ENCODE data around the gene MMEL1.
"Not testable (repeated sequence)": the region's sequence is repeated elsewhere in the genome, so short reads cannot be mapped to it uniquely, and the experiment has no call there.

The MMEL1 gene

DNA sequence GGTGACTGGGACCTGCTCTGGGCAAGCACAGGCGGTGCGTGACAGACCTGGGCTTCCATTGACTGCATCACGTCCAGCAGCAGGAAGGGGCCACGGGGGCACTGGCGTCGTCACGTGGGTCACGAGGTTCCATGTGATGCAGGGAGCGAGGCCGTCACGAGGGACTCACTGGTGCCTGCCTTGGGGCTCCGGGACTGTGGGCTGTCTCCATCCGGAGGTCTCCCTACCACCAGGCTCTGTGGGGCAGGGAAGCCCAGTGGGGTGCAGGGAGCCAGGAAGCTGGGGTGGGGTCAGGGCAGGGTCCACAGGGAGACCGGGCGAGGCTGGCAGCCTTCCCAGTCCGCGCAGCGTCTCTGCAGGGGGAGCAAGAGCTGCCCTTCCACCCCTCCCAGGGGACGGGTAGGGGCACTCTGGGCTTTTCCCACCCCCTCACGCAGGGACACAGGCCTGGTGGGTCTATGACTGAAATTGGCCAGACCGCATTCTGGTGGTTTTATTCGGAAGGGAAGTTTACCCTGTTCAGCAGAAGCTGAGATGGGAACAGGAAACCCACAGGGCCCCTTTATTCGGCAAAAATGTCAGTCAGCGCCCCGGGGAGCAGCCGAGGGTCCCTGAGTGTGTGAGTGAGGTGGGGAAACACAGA is 77.1 kb downstream of the MMEL1 start:
- no peak for DNase-seq

GRCh38 chr1:2554621-2555387 is 78.0 kb downstream of the MMEL1 start:
- no peak for DNase-seq

- no peak for DNase-seq
Observed at GRCh38 chr1:2553871-2554620, 78.8 kb downstream of the MMEL1 start.

- DNase-seq: not testable (repeated sequence)
Observed at GRCh38 chr1:2553076-2553475, 79.7 kb downstream of the MMEL1 start.

- no peak for DNase-seq
Observed at GRCh38 chr1:2552189-2552588, 80.6 kb downstream of the MMEL1 start.

GRCh38 chr1:2551544-2551943 is 81.3 kb downstream of the MMEL1 start:
- DNase-seq: not testable (repeated sequence)

- not testable (repeated sequence) for DNase-seq
Observed at GRCh38 chr1:2550309-2550861, 82.4 kb downstream of the MMEL1 start.

GRCh38 chr1:2549367-2550029 is 83.3 kb downstream of the MMEL1 start:
- not testable (repeated sequence) for DNase-seq

- DNase-seq: peak; percentile 16
Observed at GRCh38 chr1:2548068-2548589, 84.7 kb downstream of the MMEL1 start.

GRCh38 chr1:2547210-2548067 is 85.4 kb downstream of the MMEL1 start:
- DNase-seq: no peak

GRCh38 chr1:2546515-2547209 is 86.2 kb downstream of the MMEL1 start:
- DNase-seq: peak; percentile 40

- peak; percentile 55 for DNase-seq
Observed at GRCh38 chr1:2545754-2546514, 86.9 kb downstream of the MMEL1 start.

GRCh38 chr1:2544875-2545640 is 87.8 kb downstream of the MMEL1 start:
- no peak for DNase-seq

GRCh38 chr1:2544093-2544874 is 88.5 kb downstream of the MMEL1 start:
- DNase-seq: no peak

GRCh38 chr1:2543543-2544092 is 89.2 kb downstream of the MMEL1 start:
- no peak for DNase-seq

GRCh38 chr1:2542246-2542915 is 90.4 kb downstream of the MMEL1 start:
- no peak for DNase-seq

DNA sequence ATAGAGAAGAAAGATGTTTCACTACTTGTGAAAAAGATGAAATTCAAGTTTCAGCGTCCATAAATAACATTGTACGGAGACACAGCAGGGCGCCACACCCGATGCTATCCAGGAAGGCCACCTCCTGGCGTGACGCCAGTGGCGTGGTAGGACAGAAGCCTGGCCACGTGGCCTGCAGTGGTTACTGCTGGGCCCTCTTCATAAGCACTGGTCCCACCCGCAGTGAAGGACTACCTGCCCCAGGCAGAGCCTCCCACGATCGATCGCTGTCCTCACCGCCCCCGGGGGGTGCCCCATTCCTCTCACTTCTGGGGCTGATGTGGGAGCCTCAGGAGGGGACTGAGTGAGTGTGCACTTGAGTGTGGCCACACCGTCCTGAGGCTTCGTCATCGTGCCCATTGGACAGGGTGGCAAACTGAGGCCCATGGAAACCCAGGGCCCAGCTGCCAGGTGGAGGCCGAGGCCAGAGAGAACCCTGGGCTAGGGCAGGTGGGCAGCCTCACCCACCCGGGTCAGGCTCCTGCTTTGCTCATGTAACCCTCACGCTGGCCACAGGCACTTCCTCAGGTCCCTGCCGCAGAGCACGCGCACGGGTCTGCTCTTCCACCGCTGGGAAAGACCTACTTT is 91.1 kb downstream of the MMEL1 start:
- DNase-seq: no peak

Data from NCI-H748 treated with DMSO at 0.1 percent for 48 hours (cell line).